GM18502 (cell line): Measurements from ENCODE around the gene RNASET2.

Experiments
- ATAC-seq: cut with Tn5 transposase; IDR thresholded peaks from one replicate; pipeline ENCODE4 v1.9.1; 2021; ENCODE audit warnings: mild to moderate bottlenecking; ENCODE audit not compliant: unreplicated experiment, poor library complexity

The RNASET2 gene

GRCh38 chr6:166956444-166957086 is at the start of gene RNASET2:
Gene RNASET2, minus strand, starts transcription at chr6:166956550. Its CDS starts 368 bp downstream, at chr6:166956182.
- peak; percentile 68 for ATAC-seq

- no peak for ATAC-seq
Measured at GRCh38 chr6:167005350-167006159, 49.2 kb upstream of the RNASET2 start.

GRCh38 chr6:167000759-167001158 is 44.4 kb upstream of the RNASET2 start:
- no peak for ATAC-seq

GRCh38 chr6:166999884-167000253 is 43.5 kb upstream of the RNASET2 start:
- ATAC-seq = no peak

- ATAC-seq = peak; percentile 90
Measured at GRCh38 chr6:166999145-166999883, 43.0 kb upstream of the RNASET2 start, which contains the start of gene CEP43. Gene CEP43, plus strand, starts transcription at chr6:166999397. Its CDS starts 16 bp downstream, at chr6:166999413.

GRCh38 chr6:166998256-166999144 is 42.1 kb upstream of the RNASET2 start:
- ATAC-seq = peak; percentile 11

GRCh38 chr6:166997768-166998255 is 41.5 kb upstream of the RNASET2 start:
- ATAC-seq = peak; percentile 38

- ATAC-seq = no peak
Measured at GRCh38 chr6:166997348-166997747, 41.0 kb upstream of the RNASET2 start.

- no peak for ATAC-seq
Measured at GRCh38 chr6:166996406-166996805, 40.1 kb upstream of the RNASET2 start.

- peak; percentile 84 for ATAC-seq
Measured at GRCh38 chr6:166989427-166990032, 33.2 kb upstream of the RNASET2 start.

- ATAC-seq = no peak
Measured at GRCh38 chr6:166988674-166989201, 32.4 kb upstream of the RNASET2 start.

GRCh38 chr6:166987930-166988329 is 31.6 kb upstream of the RNASET2 start:
- ATAC-seq = no peak

- ATAC-seq = no peak
Measured at GRCh38 chr6:166987448-166987847, 31.1 kb upstream of the RNASET2 start.

- no peak for ATAC-seq
Measured at GRCh38 chr6:166980738-166981137, 24.4 kb upstream of the RNASET2 start.

GRCh38 chr6:166977621-166978525 is 21.5 kb upstream of the RNASET2 start:
- ATAC-seq = no peak

GRCh38 chr6:166976636-166977035 is 20.3 kb upstream of the RNASET2 start:
- no peak for ATAC-seq

- no peak for ATAC-seq
Measured at GRCh38 chr6:166972101-166972500, 15.8 kb upstream of the RNASET2 start.

- no peak for ATAC-seq
Measured at GRCh38 chr6:166971271-166971670, 14.9 kb upstream of the RNASET2 start.
